ENCODE data around the gene FAM25C.
A peak's percentile ranks its signal among the peaks of the same experiment; 100 is the strongest.
"Not testable (repeated sequence)": the region's sequence is repeated elsewhere in the genome, so short reads cannot be mapped to it uniquely, and the experiment has no call there.

FAM25C gene

DNA sequence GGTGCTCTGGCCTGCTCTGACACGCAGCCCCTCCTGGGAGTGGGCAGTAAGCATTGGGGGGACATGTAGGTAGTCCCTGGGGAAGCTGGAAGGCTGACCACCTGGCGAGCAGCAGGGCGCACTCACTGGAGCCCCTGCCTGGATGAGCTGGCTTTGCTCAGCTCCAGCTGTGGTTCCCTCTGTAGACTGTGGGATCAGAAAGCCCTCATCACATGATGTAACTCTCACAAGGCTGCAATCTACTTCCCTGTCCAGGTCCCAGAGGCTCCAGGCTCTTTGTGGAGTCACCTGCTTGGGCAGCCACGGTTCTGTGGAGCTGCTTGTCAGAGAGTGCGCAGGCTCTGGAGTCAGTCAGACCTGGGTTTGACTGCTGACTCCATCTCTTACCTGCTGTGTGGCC is 36.8 kb downstream of the FAM25C start:
- not testable (repeated sequence) for DNase-seq (ENCODE audit: low read depth); H3K4me3 ChIP-seq (ENCODE audit: low read length)

DNA sequence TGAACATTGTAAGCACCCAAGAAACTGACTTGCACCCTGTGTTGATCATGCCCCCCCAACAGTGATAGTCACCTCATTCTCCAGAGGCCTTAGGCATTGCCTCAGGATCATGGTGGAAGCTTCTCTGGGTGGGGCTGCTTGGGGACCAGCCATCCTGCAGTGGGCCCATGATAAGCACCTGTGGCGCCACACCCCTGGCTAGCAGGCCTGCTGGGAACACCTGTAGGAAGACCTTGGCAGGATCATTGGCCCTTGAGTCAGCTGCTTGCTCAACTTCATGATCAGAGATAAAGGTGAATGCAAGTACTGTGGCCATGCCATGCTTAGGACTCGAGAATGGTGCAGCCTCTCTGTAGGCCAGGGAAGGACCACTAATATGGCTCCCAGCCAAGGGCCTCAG is 38.9 kb downstream of the FAM25C start:
- not testable (repeated sequence) for DNase-seq (ENCODE audit: low read depth)

DNA sequence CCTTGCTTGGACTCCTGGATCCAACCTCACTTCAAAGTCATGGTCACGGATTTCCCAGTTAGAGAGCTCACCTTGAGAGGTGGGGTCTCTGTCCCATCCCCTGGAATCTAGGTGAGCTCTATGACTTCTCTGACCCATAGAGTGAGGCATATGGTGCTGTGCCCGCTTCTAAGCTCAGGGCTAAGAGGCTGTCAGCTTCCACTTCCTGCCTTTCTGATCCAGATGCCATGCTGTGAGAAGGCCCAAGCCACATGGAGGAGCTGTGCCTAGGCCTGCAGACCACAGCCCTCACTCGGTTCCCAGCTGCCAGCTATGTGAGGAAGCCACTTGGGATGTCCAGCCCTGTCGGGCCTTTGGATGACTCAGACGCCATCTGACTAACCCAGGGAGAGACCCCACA is 39.9 kb downstream of the FAM25C start:
- H3K4me3 ChIP-seq (ENCODE audit: low read length), result not testable (repeated sequence)
- peak; percentile 38 for DNase-seq (ENCODE audit: low read depth)

More for the DNA sequence above, 38.9 kb downstream of the FAM25C start:
- not testable (repeated sequence) for H3K4me3 ChIP-seq (ENCODE audit: low read length)

DNA sequence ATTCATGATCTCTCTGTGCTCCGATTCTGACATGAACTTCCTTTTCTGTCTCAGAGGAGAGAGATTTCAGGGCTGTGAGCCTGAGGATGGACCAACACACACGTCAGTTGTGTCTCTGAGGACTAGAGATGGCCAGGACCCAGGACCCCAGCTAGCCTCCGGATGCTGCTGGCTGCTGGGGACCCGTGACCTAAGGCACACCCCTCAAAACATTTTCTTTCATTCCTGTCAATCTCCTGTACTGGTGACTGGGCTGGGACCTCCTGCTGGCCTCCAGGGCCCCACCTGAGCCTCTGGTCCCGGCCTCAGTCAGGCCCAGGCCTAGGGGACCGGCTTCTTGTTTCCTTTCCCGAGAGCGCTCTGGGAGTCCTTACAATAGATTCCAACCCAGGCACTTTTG is 42.4 kb downstream of the FAM25C start:
- DNase-seq (ENCODE audit: low read depth); H3K4me3 ChIP-seq (ENCODE audit: low read length): not testable (repeated sequence)

DNA sequence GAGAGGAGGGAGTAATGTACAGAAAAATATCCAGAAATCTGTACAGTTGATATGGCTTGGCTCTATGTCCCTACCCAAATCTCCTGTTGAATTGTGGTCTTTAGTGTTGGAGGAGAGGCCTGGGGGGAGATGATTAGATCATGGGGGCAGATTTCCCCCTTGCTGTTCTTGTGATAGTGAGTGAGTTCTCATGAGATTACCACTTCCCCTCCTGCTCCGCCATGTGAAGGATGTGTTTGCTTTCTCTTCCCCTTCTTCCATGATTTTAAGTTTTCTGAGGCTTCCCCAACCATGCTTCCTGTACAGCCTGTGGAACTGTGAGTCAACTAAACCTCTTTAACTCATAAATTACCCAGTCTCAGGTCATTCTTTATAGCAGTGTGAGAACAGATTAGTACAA is 52.2 kb downstream of the FAM25C start:
- not testable (repeated sequence) for DNase-seq (ENCODE audit: low read depth); H3K4me3 ChIP-seq (ENCODE audit: low read length)

Measured in epithelial cell of esophagus (primary cell).